ENCODE measurements around the gene LRRC56. TPM values are rescaled to one million over a fixed set of nuclear protein-coding genes. Genes with fewer than 3 reads are reported as not detected.

LRRC56 gene
- total and polyA plus RNA-seq, 8 donors = 1.8 to 4.7 (median 2.9) TPM

DNA sequence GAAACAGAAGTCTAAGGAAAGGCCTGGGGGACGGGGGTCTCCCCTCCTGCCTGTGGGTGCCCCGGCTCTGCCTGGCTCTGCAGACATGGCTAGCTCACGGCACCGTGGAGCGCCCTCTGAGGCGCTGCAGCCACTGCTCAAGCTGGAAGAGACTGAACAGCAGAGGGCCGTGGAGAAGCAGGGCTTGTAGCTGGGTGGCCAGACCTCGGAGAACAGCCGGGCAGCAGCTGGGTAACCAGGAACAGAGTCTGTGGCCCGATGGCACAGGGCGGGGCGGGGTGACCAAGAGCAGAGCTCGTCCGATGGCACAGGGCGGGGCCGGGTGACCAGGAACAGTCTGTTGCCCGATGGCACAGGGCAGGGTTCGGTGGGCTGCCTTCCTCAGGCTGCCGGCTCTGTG, 48.3 kb upstream of the LRRC56 start:
- Histone ChIP-seq H3K9me3 (no peaks in the 10 kb centered on the region), H3K4me3 (no peak overlapping the region), H3K27ac (no peak overlapping the region), H3K36me3 (peaks cover 0 to 59% of the 10 kb centered on the region in 2 donors), H3K4me1 (no peaks in the 10 kb centered on the region), H3K27me3 (no peaks in the 10 kb centered on the region)
- DNase-seq = peak in 1 of 4 donors; percentile 79
- intact Hi-C loops (cut with DNase I) = no loop called here
- TF ChIP-seq, protein P1, sequence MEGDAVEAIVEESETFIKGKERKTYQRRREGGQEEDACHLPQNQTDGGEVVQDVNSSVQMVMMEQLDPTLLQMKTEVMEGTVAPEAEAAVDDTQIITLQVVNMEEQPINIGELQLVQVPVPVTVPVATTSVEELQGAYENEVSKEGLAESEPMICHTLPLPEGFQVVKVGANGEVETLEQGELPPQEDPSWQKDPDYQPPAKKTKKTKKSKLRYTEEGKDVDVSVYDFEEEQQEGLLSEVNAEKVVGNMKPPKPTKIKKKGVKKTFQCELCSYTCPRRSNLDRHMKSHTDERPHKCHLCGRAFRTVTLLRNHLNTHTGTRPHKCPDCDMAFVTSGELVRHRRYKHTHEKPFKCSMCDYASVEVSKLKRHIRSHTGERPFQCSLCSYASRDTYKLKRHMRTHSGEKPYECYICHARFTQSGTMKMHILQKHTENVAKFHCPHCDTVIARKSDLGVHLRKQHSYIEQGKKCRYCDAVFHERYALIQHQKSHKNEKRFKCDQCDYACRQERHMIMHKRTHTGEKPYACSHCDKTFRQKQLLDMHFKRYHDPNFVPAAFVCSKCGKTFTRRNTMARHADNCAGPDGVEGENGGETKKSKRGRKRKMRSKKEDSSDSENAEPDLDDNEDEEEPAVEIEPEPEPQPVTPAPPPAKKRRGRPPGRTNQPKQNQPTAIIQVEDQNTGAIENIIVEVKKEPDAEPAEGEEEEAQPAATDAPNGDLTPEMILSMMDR (IDR thresholded peaks at IDR 0.05) = no peak
- ATAC-seq = no peak

DNA sequence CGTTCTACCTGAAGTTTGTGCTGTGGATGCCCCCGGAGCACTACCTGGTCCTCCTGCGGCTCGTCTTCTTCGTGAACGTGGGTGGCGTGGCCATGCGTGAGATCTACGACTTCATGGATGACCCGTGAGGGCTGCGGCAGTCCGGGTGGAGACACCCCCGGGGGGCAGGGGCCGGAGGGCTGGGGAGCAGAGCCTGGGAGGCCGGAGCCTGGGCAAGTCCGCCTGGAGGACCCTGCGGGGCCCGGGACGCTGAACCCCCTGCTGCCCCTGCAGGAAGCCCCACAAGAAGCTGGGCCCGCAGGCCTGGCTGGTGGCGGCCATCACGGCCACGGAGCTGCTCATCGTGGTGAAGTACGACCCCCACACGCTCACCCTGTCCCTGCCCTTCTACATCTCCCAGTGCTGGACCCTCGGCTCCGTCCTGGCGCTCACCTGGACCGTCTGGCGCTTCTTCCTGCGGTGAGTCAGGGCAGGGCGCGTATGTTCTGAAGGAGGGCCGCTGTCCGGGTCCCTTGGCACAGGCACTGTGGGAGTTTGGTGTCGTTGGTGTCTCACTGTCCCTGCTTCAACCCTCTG, 47.6 kb upstream of the LRRC56 start:
- Histone ChIP-seq H3K4me3 (no peak overlapping the region), H3K27me3 (no peaks in the 10 kb centered on the region), H3K4me1 (no peaks in the 10 kb centered on the region), H3K9me3 (no peaks in the 10 kb centered on the region), H3K36me3 (peaks cover 0 to 66% of the 10 kb centered on the region in 2 donors), H3K27ac (no peak overlapping the region)
- ATAC-seq (no peak), DNase-seq (peak in 1 of 4 donors; percentile 74)
- intact Hi-C loops (cut with DNase I) = no loop called here
- TF ChIP-seq, protein P1 (IDR thresholded peaks at IDR 0.05) = no peak

DNA sequence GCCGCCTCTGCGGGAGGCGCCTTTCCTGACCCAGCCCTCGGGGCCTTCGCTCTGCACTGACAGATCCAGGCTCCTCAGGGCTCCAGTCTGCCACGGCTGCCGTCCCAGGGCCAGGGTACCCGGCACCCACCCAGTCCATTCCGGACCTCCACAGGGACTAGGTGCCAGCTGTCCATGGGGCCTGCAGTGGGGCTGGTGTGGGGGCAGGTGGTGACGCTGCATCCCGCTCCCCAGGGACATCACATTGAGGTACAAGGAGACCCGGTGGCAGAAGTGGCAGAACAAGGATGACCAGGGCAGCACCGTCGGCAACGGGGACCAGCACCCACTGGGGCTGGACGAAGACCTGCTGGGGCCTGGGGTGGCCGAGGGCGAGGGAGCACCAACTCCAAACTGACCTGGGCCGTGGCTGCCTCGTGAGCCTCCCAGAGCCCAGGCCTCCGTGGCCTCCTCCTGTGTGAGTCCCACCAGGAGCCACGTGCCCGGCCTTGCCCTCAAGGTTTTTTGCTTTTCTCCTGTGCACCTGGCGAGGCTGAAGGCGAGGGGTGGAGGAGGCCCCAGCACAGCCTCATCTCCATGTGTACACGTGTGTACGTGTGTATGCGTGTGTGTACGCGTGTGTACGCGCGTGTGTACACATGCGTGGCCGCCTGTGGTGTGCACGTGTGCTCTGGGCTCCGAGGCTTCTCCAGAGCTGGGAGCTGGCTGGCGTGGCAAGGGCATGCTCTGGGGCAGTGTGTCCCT, 47.0 kb upstream of the LRRC56 start:
- Histone ChIP-seq H3K27me3 (no peaks in the 10 kb centered on the region), H3K36me3 (peaks cover 0 to 72% of the 10 kb centered on the region in 2 donors), H3K4me3 (no peak overlapping the region), H3K9me3 (no peaks in the 10 kb centered on the region), H3K4me1 (no peaks in the 10 kb centered on the region), H3K27ac (no peak overlapping the region)
- peak in 1 of 4 donors; percentile 69 for DNase-seq
- TF ChIP-seq, protein P1 (IDR thresholded peaks at IDR 0.05) = no peak
- intact Hi-C loops (cut with DNase I) = no loop called here
- no peak for ATAC-seq

DNA sequence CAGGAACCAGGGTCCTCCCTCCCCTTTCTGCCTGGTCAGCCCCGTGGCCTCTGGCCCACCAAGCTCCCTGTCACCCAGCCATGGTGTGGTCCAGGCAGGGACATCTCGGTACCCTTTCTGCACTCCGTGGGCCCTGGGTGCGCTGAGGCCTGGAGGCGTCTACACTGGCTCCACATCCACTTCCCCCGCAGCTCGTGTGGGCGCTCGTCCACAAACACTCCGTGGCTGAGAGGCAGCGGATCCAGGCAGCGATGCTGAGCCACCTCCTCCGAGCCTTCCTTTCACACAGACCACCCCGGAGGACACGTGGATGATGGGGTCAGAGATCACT, 46.4 kb upstream of the LRRC56 start:
- DNase-seq (peak in 1 of 4 donors; percentile 75), ATAC-seq (no peak)
- H3K27ac ChIP-seq = no peak overlapping the region
- H3K4me1 ChIP-seq = no peaks in the 10 kb centered on the region
- H3K4me3 ChIP-seq = no peak overlapping the region
- H3K9me3 ChIP-seq = no peaks in the 10 kb centered on the region
- TF ChIP-seq, protein P1 (IDR thresholded peaks at IDR 0.05) = no peak
- intact Hi-C loops (cut with DNase I) = no loop called here
- H3K36me3 ChIP-seq = peaks cover 0 to 78% of the 10 kb centered on the region in 2 donors
- no peaks in the 10 kb centered on the region for H3K27me3 ChIP-seq

DNA sequence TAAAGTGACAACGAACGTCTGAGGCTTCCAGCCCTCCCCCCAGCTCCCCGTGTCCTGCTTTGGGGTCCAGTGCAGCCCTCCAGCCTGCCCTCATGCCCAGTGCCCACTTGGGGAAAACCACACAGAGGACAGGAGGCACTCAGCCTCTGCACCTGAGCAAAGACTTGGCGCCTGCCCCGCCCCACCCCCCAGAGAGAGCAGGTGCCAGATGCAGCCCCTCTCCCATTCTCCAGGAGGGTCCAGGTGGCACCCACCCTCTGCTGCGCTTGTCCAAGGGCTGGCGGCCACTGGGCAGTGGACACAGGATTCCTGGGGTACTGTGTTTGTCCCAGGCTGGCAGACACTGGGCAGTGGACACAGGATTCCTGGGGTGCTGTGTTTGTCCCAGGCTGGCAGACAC, 46.0 kb upstream of the LRRC56 start:
- H3K4me1 ChIP-seq = no peaks in the 10 kb centered on the region
- ATAC-seq = no peak

More for the DNA sequence above, 46.0 kb upstream of the LRRC56 start:
- H3K9me3 ChIP-seq = no peaks in the 10 kb centered on the region
- intact Hi-C loops (cut with DNase I) = no loop called here
- H3K27me3 ChIP-seq = no peaks in the 10 kb centered on the region
- H3K27ac ChIP-seq = no peak overlapping the region
- TF ChIP-seq, protein P1 (IDR thresholded peaks at IDR 0.05) = no peak
- H3K4me3 ChIP-seq = no peak overlapping the region
- peaks cover 0 to 82% of the 10 kb centered on the region in 2 donors for H3K36me3 ChIP-seq
- DNase-seq = peak in 1 of 4 donors; percentile 43
